Stimulated activated CD8-positive, alpha-beta memory T cell treated with anti-CD3 and anti-CD28 coated beads, Interleukin-7, amount 100 ng/mL, for 4 hours (primary cell): ENCODE results near the gene TNS3.

Experiments
- DNase-seq, 2 donors: peaks; one replicate each; pipeline ENCODE4 v3.0.0-alpha.2; 2020; ENCODE audit warnings: low read depth in 2 of 2

The TNS3 gene

DNA sequence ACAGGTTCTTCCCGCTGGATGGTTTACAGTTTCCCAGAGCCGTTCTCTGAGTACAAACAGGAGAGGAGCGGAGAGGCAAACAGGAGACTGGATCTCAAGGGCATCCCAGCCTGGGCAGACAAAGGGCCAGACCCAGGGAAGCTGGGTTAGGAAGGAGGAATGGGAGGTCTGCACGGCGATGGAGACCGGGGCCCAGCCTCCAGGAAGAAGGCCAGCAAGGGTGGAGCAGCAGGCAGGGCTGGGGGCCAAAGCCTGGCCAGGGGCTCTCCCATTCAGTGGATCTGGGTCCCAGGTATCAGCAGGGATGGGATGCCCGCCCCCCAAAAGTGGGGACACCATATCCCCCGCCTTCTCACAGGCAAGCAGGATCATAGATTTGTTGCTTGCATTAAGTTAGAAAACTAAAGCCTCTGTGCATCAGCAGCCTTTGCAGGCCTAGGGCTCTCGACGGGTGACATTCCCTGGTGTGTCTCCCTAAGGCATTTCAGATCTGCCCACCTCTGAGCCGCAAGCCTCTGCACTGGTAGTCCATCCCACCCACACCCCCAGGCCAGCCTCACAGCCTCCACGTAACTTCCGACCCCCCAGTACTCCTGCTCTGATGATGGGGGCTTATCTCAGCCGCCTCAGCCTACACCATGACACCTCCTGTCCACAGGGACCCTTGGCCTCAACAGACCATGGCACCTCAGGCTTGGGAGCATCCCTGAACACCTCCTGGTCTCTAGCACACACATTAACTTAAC is 59.9 kb downstream of the TNS3 start:
- no peak for DNase-seq

GRCh38 chr7:47521011-47521795 is 60.7 kb downstream of the TNS3 start:
- no peak for DNase-seq

- DNase-seq: no peak
Measured at GRCh38 chr7:47520406-47520805, 61.5 kb downstream of the TNS3 start.

DNA sequence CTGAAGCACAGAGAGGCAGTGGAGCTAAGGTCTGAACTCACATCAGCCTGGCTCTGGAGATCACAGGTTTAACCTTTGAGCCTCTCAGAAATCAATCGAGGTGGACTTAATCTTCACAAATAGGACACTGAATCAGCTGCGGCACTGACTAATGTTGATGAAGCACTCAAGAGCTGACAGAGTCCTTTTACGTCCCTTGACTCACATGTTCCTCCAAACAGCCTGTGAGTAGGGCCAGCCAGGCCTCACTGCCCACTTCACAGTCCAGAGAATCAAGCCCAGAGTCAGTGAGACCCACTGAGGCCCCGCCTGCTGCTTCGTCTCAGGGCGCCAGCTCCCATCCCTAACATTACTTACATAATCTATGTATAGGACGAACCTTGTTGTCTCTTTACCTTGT is 63.1 kb downstream of the TNS3 start:
- no peak for DNase-seq

- no peak for DNase-seq
Measured at GRCh38 chr7:47517821-47518480, 64.0 kb downstream of the TNS3 start.

DNA sequence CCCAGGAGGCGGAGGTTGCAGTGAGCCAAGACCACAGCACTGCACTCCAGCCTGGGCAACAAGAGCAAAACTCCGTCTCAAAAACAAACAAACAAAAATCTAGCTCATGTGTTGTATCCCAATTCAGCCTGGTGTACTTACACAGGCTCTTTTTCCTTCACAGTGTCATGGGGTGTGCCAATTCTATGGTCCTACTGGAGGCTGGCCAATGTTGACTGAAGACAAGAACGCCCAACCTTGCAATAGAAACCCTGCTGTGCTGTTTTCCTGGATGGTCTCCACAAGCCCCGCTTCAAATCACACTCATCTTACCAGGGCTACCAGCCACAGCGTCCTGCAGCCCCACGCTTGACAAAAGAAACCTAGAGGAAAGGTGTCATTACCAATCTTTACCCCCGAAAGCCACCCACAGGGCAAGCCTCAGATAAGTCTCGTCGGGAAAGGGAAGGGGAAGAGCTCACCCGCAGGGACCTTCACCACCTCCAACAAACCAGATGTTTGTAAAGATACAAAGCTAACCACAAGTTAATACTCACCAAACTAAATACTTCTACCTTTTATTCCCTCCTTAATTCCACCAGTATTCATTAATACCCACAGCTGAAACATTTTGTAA is 64.8 kb downstream of the TNS3 start:
- DNase-seq: no peak

- no peak for DNase-seq
Measured at GRCh38 chr7:47516386-47516785, 65.5 kb downstream of the TNS3 start.

DNA sequence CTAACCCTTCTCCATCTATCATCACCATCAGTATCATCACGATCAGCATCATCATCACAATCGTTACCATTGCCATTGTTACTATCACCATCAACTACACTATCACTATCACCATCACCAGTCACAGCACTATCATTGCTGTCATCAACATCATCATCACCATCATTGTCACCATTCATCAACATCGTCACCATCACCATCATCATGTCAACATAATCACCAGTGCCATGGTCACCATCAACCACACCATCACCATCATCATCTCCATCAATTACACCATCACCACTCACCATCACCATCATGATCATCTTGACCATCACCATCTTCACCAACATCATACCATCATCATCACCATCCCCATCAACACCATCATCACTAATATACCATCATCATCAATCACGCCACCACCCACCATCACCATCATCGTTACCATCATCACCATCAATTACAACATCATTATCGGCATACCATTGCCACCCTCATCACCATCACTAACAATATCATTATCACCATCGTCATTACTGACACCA is 66.5 kb downstream of the TNS3 start:
- no peak for DNase-seq

DNA sequence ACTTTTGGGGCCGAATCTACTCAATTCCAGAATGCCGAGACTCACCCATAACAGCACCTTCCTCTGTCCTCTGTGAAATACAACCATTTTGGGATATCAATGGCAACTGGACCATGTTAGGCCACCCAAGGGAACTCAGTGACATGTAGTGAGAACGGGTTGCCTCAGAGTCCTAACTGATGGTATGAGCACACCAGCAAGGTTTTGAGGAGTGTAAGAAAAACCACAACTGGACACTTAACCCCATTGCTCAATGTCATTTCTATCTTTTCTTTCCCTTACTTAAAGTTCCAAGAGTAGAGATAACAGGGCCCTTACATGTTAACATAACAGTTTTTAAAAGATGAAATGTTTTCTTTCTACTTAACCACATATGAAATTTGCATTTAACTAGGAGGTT is 67.1 kb downstream of the TNS3 start:
- no peak for DNase-seq

DNA sequence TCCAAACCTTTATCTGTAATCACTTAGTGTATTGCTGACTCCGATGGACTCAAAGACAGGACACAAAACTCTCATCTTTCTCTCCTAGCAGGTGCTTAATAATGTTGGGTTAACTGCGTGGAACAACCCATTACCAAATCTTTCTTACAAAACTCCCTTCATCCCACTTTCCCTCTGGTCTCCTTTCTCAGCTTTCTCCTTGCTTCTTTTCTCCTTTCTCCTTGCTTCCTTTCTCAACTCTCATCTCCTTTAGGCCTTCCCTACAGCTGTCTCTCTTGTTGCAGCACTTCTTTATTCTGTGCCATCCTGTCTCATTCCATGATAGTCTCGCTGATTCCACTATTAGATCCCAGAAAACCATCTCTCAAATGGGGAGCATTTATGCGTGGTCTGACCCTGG is 67.5 kb downstream of the TNS3 start:
- no peak for DNase-seq

- DNase-seq: no peak
Measured at GRCh38 chr7:47513741-47514241, 68.1 kb downstream of the TNS3 start.

- DNase-seq: no peak
Measured at GRCh38 chr7:47512481-47513176, 69.3 kb downstream of the TNS3 start.

GRCh38 chr7:47511699-47512370 is 70.1 kb downstream of the TNS3 start:
- DNase-seq: no peak

DNA sequence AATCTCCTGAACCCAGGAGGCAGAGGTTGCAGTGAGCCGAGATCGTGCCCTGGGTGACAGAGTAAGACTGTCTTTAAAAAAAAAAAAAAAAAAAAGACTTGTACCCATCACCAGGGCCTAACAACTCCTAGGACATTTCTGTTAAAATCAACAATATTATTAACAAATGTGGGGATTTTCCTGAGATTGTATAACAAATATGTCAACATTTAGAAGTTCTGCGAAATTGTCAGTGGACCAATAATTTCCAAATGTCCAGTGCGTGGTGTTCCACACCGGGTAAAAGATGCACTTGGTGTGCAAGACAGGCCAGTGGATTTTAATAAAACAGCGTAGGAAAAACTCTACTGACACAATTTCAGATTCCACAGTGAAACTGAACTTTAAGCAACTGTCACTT is 71.1 kb downstream of the TNS3 start:
- DNase-seq: no peak

DNA sequence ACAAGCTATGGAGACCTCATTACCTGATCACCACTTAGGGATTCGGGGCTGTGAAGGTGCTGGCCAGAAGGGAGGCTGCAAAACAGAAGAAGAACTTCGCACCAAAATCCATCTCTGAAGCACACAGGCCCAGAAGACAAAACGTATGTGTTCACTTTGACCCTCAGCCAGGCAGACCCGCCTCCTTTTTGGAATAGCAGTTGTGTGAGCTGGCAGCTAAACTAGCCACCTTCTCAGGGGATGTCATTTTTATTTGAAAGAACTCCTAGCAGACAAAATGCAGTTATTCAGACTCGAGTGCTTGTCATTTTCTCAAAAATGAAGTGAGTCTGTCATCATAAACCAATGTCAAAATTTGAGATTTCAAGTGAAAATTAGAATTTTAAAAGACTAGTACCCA is 71.7 kb downstream of the TNS3 start:
- DNase-seq: no peak

- no peak for DNase-seq
Measured at GRCh38 chr7:47509571-47509970, 72.3 kb downstream of the TNS3 start.

- DNase-seq: no peak
Measured at GRCh38 chr7:47508389-47509380, 73.2 kb downstream of the TNS3 start.

GRCh38 chr7:47507522-47507921 is 74.4 kb downstream of the TNS3 start:
- DNase-seq: no peak
